NOMO-1 (cell line): ENCODE data around the gene AKAP17A.
"Not testable (repeated sequence)": the region's sequence is repeated elsewhere in the genome, so short reads cannot be mapped to it uniquely, and the experiment has no call there.

Experiments used
- DNase-seq, 2 experiments: peaks; one replicate each; lab custom pipeline; 2025; ENCODE audit not compliant: unreplicated experiment in 2 of 2; lab: John Stamatoyannopoulos, UW

AKAP17A gene

DNA sequence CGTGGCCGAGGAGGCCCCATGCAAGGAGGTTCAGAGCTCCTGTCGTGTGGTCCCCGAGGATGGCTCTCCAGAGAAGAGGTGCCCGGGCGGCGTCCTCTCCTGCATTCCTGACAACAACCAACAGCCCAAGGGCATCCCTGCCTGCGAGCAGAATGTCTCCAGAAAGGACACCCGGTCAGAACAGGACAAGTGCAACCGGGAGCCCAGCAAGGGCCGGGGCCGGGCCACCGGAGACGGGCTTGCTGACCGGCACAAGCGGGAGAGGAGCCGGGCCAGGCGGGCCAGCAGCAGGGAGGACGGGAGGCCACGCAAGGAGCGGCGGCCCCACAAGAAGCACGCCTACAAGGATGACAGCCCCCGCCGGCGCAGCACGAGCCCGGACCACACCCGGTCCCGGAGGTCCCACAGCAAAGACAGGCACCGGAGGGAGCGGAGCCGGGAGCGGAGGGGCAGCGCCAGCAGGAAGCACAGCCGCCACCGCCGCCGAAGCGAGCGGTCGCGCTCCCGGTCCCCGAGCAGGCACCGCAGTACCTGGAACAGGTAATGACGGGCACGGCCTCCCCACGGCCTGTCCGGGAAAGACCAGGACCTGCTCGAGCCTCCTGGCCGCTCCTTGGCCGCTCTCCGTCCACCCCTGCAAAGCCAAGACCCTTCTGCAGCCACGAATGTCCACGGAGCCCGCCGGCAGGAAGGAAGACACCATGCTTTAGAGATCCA is 9.8 kb downstream of the AKAP17A start:
- DNase-seq = no peak

GRCh38 chrX:1601768-1602085 is 10.3 kb downstream of the AKAP17A start:
- DNase-seq = no peak

GRCh38 chrX:1602299-1602698 is 10.9 kb downstream of the AKAP17A start:
- DNase-seq = no peak

DNA sequence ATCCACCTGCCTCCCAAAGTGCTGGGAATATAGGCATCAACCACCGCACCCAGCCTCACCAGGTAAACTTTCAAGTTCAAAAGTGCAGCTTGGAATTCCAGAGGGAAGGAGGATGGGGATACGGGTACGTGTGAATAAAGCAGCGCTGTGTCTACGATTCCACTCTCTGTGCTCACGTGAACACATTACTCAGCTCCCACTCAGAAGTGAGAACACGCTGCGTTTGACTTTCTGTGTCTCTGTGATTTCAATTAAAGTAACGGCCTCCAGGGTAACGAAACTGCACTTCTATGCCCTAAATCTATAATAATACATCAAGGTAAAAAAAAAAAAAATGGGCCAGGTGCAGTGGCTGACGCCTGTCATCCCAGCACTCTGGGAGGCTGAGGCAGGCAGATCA is 15.1 kb downstream of the AKAP17A start:
- DNase-seq = no peak

- DNase-seq = no peak
Observed at GRCh38 chrX:1609311-1609710, 17.9 kb downstream of the AKAP17A start.

GRCh38 chrX:1609762-1610161 is 18.4 kb downstream of the AKAP17A start:
- DNase-seq = no peak

GRCh38 chrX:1610166-1610565 is 18.8 kb downstream of the AKAP17A start:
- no peak for DNase-seq

- no peak for DNase-seq
Observed at GRCh38 chrX:1610736-1611135, 19.3 kb downstream of the AKAP17A start.

GRCh38 chrX:1612641-1613286 is 21.4 kb downstream of the AKAP17A start:
- no peak for DNase-seq

GRCh38 chrX:1614927-1615326 is 23.5 kb downstream of the AKAP17A start, which contains the start of gene ASMT:
Gene ASMT, plus strand, starts transcription at chrX:1615059. Its CDS starts 141 bp downstream, at chrX:1615200.
- DNase-seq = no peak

DNA sequence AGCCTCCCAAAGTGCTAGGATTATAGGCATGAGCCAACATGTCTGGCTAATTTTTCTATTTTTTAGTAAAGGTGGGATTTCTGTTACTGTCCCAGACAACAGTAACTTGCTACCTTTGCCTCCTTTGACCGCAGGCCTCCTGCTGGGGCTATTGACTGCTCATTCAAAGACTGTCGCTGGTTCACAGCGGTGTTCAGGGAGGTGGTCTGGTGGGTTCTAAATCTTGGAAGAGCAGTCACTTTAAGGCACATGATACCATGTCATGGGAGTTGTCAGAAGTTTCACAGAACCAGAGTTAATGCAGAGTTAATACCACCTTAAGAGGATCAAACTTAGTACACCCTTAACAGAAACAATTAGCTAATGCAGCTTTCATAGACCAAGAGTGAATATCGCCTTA is 27.3 kb downstream of the AKAP17A start:
- no peak for DNase-seq

GRCh38 chrX:1623691-1624090 is 32.3 kb downstream of the AKAP17A start:
- DNase-seq = no peak

DNA sequence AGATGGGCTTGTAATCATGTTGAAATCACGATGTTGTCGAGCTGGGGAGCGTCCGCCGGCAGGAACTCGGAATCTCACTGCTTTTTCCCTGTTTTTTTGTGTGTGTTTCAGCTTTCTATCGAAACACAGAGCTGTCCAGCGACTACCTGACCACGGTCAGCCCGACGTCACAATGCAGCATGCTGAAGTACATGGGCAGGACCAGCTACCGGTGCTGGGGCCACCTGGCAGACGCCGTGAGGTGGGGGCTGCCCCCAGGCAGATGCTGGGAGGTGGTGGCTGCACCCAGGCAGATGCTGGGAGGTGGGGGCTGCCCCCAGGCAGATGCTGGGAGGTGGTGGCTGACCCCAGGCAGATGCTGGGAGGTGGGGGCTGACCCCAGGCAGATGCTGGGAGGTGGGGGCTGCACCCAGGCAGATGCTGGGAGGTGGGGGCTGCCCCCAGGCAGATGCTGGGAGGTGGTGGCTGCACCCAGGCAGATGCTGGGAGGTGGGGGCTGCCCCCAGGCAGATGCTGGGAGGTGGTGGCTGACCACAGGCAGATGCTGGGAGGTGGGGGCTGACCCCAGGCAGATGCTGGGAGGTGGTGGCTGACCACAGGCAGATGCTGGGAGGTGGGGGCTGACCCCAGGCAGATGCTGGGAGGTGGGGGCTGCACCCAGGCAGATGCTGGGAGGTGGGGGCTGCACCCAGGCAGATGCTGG is 32.9 kb downstream of the AKAP17A start:
- not testable (repeated sequence) for DNase-seq

- DNase-seq = not testable (repeated sequence)
Observed at GRCh38 chrX:1624861-1625215, 33.4 kb downstream of the AKAP17A start.

GRCh38 chrX:1629244-1629643 is 37.8 kb downstream of the AKAP17A start:
- DNase-seq = no peak

GRCh38 chrX:1646009-1646408 is 54.6 kb downstream of the AKAP17A start:
- DNase-seq = no peak

- DNase-seq = no peak
Observed at GRCh38 chrX:1649621-1650020, 58.2 kb downstream of the AKAP17A start.
